A549 (cell line): ENCODE data around the gene RCCD1. TPM values are rescaled to one million over a fixed set of nuclear protein-coding genes. Genes with fewer than 3 reads are reported as not detected.

Source experiments
- ATAC-seq, 2 experiments: fragments of 200-7000 bp in 1 of 2; fragments of >200 bp in 1 of 2; cut with Nextera tagmentation in 1 of 2; cut with Tn5 transposase in 1 of 2; 3 replicates each; pipeline versions ENCODE4 v1.8.0 to v1.9.1; 2018 to 2020; ENCODE audit warnings: mild to moderate bottlenecking in 1 of 2, moderate library complexity in 1 of 2
- CTCF ChIA-PET: fragments of 300-600 bp; sonication (Branson Sonifier 250); formaldehyde crosslinking; extraction: SDS; loops from one replicate; lab custom pipeline; 2021; ENCODE audit warnings: antibody characterized with exemption, inconsistent platforms; lab: Yijun Ruan, JAX
- POLR2A ChIA-PET: fragments of 350-600 bp; formaldehyde crosslinking; extraction: SDS; loops from one replicate; lab custom pipeline; 2021; ENCODE audit warnings: antibody characterized with exemption, inconsistent platforms; lab: Yijun Ruan, JAX
- DNase-seq, 2 experiments: peaks; one replicate each; pipeline versions ENCODE4 v3.0.0 to v3.0.0-alpha.2; 2011 to 2016; ENCODE audit warnings: low read depth in 1 of 2, low spot score in 1 of 2
- FAIRE-seq: peaks from 2 replicates; lab custom pipeline; 2011; peaks lifted over from hg19 to GRCh38; lab: Jason Lieb, UNC
- H3K27ac ChIP-seq, 2 experiments: fragments of >200 bp; sonication (Bioruptor Twin); formaldehyde crosslinking; 3 replicates each; pipeline ENCODE4 v1.5.1; 2016 to 2017
- H3K4me1 ChIP-seq: fragments of >200 bp; sonication (Bioruptor Twin); formaldehyde crosslinking; 3 replicates; pipeline ENCODE4 v1.6.1; 2016
- H3K4me2 ChIP-seq: fragments of >200 bp; sonication (Bioruptor Twin); formaldehyde crosslinking; 3 replicates; pipeline ENCODE4 v1.6.1; 2016
- H3K4me3 ChIP-seq: fragments of >200 bp; sonication (Bioruptor Twin); formaldehyde crosslinking; 3 replicates; pipeline ENCODE4 v1.5.1; 2016
- H3K9me3 ChIP-seq: fragments of >200 bp; sonication (Bioruptor Twin); formaldehyde crosslinking; 3 replicates; pipeline ENCODE4 v1.6.1; 2016
- CEBPB ChIP-seq, 2 experiments: fragments of >200 bp in 1 of 2; sonication (Bioruptor Twin) in 1 of 2; formaldehyde crosslinking in 1 of 2; IDR thresholded peaks; 2 replicates each; pipeline ENCODE4 v1.6.1; 2012 to 2016
- EP300 ChIP-seq, 2 experiments: fragments of >200 bp; sonication (Bioruptor Twin); formaldehyde crosslinking; IDR thresholded peaks; 2 replicates in 1 of 2; 3 replicates in 1 of 2; pipeline ENCODE4 v1.6.1; 2016 to 2017
- GATA3 ChIP-seq: IDR thresholded peaks from 2 replicates; pipeline ENCODE4 v1.6.1; 2012; ENCODE audit warnings: borderline replicate concordance
- HDAC2 ChIP-seq: fragments of 200-600 bp; sonication (generic); IDR thresholded peaks from 2 replicates; pipeline ENCODE4 v1.6.1; 2016
- HOXB5 ChIP-seq: fragments of 250-450 bp; sonication (Bioruptor Pico); IDR thresholded peaks from 2 replicates; pipeline ENCODE4 v1.5.0; 2020; ENCODE audit warnings: mild to moderate bottlenecking, moderate library complexity
- JUN ChIP-seq, 2 experiments: fragments of >200 bp; sonication (Bioruptor Twin); formaldehyde crosslinking; IDR thresholded peaks; 2 replicates in 1 of 2; 3 replicates in 1 of 2; pipeline ENCODE4 v1.6.1; 2016 to 2017
- KDM1A ChIP-seq: fragments of 200-600 bp; sonication (generic); IDR thresholded peaks from 2 replicates; pipeline ENCODE4 v1.6.1; 2016; ENCODE audit warnings: low read depth, mild to moderate bottlenecking
- KDM5A ChIP-seq: fragments of 200-600 bp; sonication (generic); IDR thresholded peaks from 2 replicates; pipeline ENCODE4 v1.6.1; 2016; ENCODE audit warnings: antibody characterized with exemption, mild to moderate bottlenecking
- MAZ ChIP-seq: fragments of 150-350 bp; IDR thresholded peaks from 2 replicates; pipeline ENCODE4 v1.6.1; 2014; ENCODE audit warnings: antibody characterized with exemption, low read depth, low read length, borderline replicate concordance
- MYC ChIP-seq: IDR thresholded peaks from 2 replicates; pipeline ENCODE4 v1.6.1; 2012; ENCODE audit warnings: mild to moderate bottlenecking, inconsistent platforms, low read length, improper control_type of control experiment, borderline replicate concordance
- POLR2A ChIP-seq: IDR thresholded peaks from 2 replicates; pipeline ENCODE4 v1.6.1; 2012; ENCODE audit warnings: mild to moderate bottlenecking, low read length
- POLR2AphosphoS2 ChIP-seq: conservative IDR thresholded peaks from 2 replicates; pipeline ENCODE4 v1.6.1; 2012; ENCODE audit warnings: low read length, improper control_type of control experiment, inconsistent platforms
- RAD21 ChIP-seq, 2 experiments: fragments of >200 bp in 1 of 2; sonication (Bioruptor Twin) in 1 of 2; formaldehyde crosslinking in 1 of 2; IDR thresholded peaks in 1 of 2; conservative IDR thresholded peaks in 1 of 2; 2 replicates in 1 of 2; 3 replicates in 1 of 2; pipeline ENCODE4 v1.6.1; 2012 to 2018; ENCODE audit warnings: inconsistent platforms in 1 of 2
- SMC3 ChIP-seq: fragments of >200 bp; sonication (Bioruptor Twin); formaldehyde crosslinking; IDR thresholded peaks from 3 replicates; pipeline ENCODE4 v1.6.1; 2018; ENCODE audit warnings: inconsistent platforms
- SREBF2 ChIP-seq: fragments of 450-650 bp; IDR thresholded peaks from 2 replicates; pipeline ENCODE4 v1.6.1; 2014; ENCODE audit warnings: mild to moderate bottlenecking, moderate library complexity
- WGBS: methylation state at CpG from one replicate; pipeline ENCODE4 v1.1.6; 2017; ENCODE audit errors: missing lambda C conversion rate; 5-methylcytosine and 5-hydroxymethylcytosine counted together
- polyA plus RNA-seq, 4 experiments: library from polyadenylated mRNA; depleted of rRNA in 3 of 4; stranded (reverse); fragments of >200 nt; fragmentation: RNase III in 1 of 4; extraction: RNeasy Plus Mini Kit Qiagen cat#74134 plus additional on column Dnase treatment in 1 of 4; gene quantifications; 2 replicates in 3 of 4; 3 replicates in 1 of 4; pipeline ENCODE4 v1.2.3, GENCODE V29; 2011 to 2017
- TF ChIP-seq, protein P1 (sequence below): fragments of >200 bp; sonication (Bioruptor Twin); formaldehyde crosslinking; IDR thresholded peaks from 3 replicates; pipeline ENCODE4 v1.6.1; 2016
- TF ChIP-seq, protein P2 (sequence below): fragments of 150-350 bp; IDR thresholded peaks from 2 replicates; pipeline ENCODE4 v1.6.1; 2014; ENCODE audit warnings: low read depth, mild to moderate bottlenecking, low read length
- TF ChIP-seq, protein P3 (sequence below): fragments of 450-650 bp; IDR thresholded peaks from 2 replicates; pipeline ENCODE4 v1.6.1; 2014; ENCODE audit warnings: antibody characterized with exemption
- TF ChIP-seq, protein P4 (sequence below): fragments of >200 bp; sonication (Bioruptor Twin); formaldehyde crosslinking; IDR thresholded peaks from 3 replicates; pipeline ENCODE4 v1.5.1; 2016
- TF ChIP-seq, protein P5 (sequence below): IDR thresholded peaks from 2 replicates; pipeline ENCODE4 v1.6.1; 2012
- TF ChIP-seq, protein P6 (sequence below): IDR thresholded peaks from 2 replicates; pipeline ENCODE4 v1.6.1; 2012; ENCODE audit warnings: low read depth, borderline replicate concordance

Gene RCCD1
- polyA plus RNA-seq, 2 of the 4 experiments (the other 2 are of a cell fraction), result 25.3 to 37.2 TPM

DNA sequence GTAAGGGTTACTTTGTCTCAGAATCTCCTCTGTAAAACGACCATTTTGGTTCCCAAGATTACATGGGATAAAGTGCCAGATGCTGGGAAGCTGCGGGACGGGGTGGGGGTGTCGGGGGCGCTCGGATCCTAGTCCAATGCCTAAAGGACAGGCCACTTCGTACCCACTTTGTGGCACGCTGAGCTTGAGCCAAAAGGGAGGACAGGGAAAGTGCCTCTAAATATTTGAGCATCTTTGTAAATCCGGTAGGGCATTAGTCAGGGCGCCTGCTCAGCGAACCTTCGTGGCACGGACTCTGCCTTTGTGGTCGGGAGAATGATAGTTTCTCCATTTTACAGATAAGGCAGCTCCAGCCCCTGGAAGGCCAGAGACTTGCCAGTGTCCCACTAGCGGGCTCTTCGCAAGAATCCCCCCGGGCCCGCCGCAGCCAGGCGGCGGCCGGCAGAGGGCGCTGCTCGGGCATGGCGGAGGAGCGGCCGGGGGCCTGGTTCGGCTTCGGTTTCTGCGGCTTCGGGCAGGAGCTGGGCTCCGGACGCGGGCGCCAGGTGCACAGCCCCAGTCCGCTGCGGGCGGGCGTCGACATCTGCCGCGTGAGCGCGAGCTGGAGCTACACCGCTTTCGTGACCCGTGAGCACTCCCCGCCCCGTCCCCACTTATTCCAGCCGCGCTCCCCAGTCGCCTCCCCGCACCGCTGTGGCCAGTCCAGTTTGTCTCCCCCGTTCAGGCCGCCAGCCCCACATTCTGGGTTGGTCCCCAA, 1.8 kb downstream of the RCCD1 start:
- whole genome bisulfite sequencing, result 24% methylated on average over 48 of the region's 56 CpGs
- POLR2A ChIA-PET, result interaction anchor here (1.6 kb wide), 1 partner anchor 317 kb away, joined by 3 read pairs; no protein-coding TSS in a partner anchor

DNA sequence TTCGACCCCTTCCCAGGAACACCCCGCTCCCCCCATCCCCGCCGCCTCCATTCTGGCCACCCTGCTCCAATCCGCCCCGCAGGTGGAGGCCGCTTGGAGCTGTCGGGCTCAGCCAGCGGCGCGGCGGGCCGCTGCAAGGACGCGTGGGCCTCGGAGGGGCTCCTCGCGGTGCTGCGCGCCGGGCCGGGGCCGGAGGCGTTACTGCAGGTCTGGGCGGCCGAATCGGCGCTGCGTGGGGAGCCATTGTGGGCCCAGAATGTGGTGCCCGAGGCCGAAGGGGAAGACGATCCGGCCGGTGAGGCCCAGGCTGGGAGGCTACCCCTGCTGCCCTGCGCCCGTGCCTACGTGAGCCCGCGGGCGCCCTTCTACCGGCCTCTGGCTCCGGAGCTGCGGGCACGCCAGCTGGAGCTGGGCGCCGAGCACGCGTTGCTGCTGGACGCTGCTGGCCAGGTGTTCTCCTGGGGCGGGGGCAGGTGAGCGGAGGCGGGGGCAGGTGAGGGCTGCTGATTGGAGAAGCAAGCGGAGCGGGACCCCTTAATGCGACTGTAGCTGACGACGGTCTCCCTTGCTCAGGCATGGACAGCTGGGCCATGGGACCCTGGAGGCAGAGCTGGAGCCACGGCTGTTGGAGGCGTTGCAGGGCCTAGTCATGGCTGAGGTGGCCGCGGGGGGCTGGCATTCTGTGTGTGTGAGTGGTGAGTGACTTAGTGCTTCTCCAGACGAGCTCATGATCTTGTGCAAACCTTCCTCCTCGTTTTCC, 2.5 kb downstream of the RCCD1 start:
- Histone ChIP-seq H3K9me3 (no peaks in the 10 kb centered on the region), H3K4me3 (peak overlapping the region; percentile 83), H3K4me2 (peak overlapping the region; percentile 99), H3K4me1 (peaks cover 18% of the 10 kb centered on the region), H3K27ac (peak overlapping the region; percentile 4 to 95; a peak in 4 of 6 replicates)
- 93% methylated on average over 49 of the region's 63 CpGs for WGBS
- TF ChIP-seq, protein P1, sequence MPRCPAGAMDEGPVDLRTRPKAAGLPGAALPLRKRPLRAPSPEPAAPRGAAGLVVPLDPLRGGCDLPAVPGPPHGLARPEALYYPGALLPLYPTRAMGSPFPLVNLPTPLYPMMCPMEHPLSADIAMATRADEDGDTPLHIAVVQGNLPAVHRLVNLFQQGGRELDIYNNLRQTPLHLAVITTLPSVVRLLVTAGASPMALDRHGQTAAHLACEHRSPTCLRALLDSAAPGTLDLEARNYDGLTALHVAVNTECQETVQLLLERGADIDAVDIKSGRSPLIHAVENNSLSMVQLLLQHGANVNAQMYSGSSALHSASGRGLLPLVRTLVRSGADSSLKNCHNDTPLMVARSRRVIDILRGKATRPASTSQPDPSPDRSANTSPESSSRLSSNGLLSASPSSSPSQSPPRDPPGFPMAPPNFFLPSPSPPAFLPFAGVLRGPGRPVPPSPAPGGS, result no peak
- TF ChIP-seq EP300 (IDR thresholded peaks at IDR 0.05), result no peak
- no peak for TF ChIP-seq CEBPB (IDR thresholded peaks at IDR 0.05)
- no peak for TF ChIP-seq HOXB5 (CRISPR knock-in tag)
- no peak for TF ChIP-seq JUN (IDR thresholded peaks at IDR 0.05)
- no peak for TF ChIP-seq POLR2AphosphoS2
- no peak for TF ChIP-seq KDM5A
- no peak for TF ChIP-seq HDAC2
- TF ChIP-seq SREBF2, result no peak
- TF ChIP-seq, protein P2, sequence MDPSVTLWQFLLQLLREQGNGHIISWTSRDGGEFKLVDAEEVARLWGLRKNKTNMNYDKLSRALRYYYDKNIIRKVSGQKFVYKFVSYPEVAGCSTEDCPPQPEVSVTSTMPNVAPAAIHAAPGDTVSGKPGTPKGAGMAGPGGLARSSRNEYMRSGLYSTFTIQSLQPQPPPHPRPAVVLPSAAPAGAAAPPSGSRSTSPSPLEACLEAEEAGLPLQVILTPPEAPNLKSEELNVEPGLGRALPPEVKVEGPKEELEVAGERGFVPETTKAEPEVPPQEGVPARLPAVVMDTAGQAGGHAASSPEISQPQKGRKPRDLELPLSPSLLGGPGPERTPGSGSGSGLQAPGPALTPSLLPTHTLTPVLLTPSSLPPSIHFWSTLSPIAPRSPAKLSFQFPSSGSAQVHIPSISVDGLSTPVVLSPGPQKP, result no peak
- TF ChIP-seq GATA3, result no peak
- no peak for TF ChIP-seq POLR2A
- TF ChIP-seq, protein P3, sequence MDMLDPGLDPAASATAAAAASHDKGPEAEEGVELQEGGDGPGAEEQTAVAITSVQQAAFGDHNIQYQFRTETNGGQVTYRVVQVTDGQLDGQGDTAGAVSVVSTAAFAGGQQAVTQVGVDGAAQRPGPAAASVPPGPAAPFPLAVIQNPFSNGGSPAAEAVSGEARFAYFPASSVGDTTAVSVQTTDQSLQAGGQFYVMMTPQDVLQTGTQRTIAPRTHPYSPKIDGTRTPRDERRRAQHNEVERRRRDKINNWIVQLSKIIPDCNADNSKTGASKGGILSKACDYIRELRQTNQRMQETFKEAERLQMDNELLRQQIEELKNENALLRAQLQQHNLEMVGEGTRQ, result no peak
- no peak for TF ChIP-seq KDM1A
- ChIA-PET CTCF (interaction anchor here (0.6 to 25.4 kb wide), 49 partner anchors 8 to 1116 kb away, joined by 3 to 536 read pairs (median 5); partner anchors contain the start of genes BLM, HDDC3, PRC1 and UNC45A), POLR2A (interaction anchor here (0.7 kb wide), 1 partner anchor 17 kb away, joined by 3 read pairs; no protein-coding TSS in a partner anchor)
- FAIRE-seq (no peak), ATAC-seq (no peak), DNase-seq (no peak)

More for the DNA sequence above, 1.8 kb downstream of the RCCD1 start:
- Histone ChIP-seq H3K4me3 (peak overlapping the region; percentile 83), H3K27ac (peak overlapping the region; percentile 95 to 98), H3K4me1 (peaks cover 18% of the 10 kb centered on the region), H3K9me3 (no peaks in the 10 kb centered on the region), H3K4me2 (peak overlapping the region; percentile 99)
- no peak for FAIRE-seq
- TF ChIP-seq SMC3 (peak; percentile 89), MAZ (0 out of 2 replicates have a peak, but pooled peaks have one; percentile 69), MYC (0 out of 2 replicates have a peak, but pooled peaks have one; percentile 29), HDAC2 (no peak), RAD21 (conservative IDR thresholded peaks at IDR 0.05 in 1 of 2, IDR thresholded peaks at IDR 0.05 in 1 of 2) (peak; percentile 44 to 69; a peak in 4 of 5 replicates), CEBPB (IDR thresholded peaks at IDR 0.05) (no peak)
- TF ChIP-seq, protein P4, sequence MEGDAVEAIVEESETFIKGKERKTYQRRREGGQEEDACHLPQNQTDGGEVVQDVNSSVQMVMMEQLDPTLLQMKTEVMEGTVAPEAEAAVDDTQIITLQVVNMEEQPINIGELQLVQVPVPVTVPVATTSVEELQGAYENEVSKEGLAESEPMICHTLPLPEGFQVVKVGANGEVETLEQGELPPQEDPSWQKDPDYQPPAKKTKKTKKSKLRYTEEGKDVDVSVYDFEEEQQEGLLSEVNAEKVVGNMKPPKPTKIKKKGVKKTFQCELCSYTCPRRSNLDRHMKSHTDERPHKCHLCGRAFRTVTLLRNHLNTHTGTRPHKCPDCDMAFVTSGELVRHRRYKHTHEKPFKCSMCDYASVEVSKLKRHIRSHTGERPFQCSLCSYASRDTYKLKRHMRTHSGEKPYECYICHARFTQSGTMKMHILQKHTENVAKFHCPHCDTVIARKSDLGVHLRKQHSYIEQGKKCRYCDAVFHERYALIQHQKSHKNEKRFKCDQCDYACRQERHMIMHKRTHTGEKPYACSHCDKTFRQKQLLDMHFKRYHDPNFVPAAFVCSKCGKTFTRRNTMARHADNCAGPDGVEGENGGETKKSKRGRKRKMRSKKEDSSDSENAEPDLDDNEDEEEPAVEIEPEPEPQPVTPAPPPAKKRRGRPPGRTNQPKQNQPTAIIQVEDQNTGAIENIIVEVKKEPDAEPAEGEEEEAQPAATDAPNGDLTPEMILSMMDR, result peak; percentile 98
- TF ChIP-seq, protein P5, sequence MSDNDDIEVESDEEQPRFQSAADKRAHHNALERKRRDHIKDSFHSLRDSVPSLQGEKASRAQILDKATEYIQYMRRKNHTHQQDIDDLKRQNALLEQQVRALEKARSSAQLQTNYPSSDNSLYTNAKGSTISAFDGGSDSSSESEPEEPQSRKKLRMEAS, result peak; percentile 24; the same call in 1 of the 2 replicates
- TF ChIP-seq, protein P6, sequence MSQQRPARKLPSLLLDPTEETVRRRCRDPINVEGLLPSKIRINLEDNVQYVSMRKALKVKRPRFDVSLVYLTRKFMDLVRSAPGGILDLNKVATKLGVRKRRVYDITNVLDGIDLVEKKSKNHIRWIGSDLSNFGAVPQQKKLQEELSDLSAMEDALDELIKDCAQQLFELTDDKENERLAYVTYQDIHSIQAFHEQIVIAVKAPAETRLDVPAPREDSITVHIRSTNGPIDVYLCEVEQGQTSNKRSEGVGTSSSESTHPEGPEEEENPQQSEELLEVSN, result 0 out of 2 replicates have a peak, but pooled peaks have one; percentile 26
- peak; percentile 66 to 97 for DNase-seq
- CTCF ChIA-PET, result interaction anchor here (0.5 to 25.4 kb wide), 49 partner anchors 8 to 1117 kb away, joined by 3 to 536 read pairs (median 5); partner anchors contain the start of genes BLM, HDDC3, PRC1 and UNC45A
- peak; percentile 21 to 53; a peak in 5 of 6 replicates for ATAC-seq
